Mammary epithelial cell (primary cell): ENCODE results near the gene ESRRB.

Source experiments
- EZH2 ChIP-seq: IDR thresholded peaks from 2 replicates; pipeline ENCODE4 v1.6.1; 2012; ENCODE audit warnings: low read length, inconsistent platforms, borderline replicate concordance
- TF ChIP-seq, protein P1 (sequence below), 2 donors: IDR thresholded peaks in 1 of 2; conservative IDR thresholded peaks in 1 of 2; 2 replicates each; pipeline ENCODE4 v1.5.1; 2011 to 2012; ENCODE audit warnings: inconsistent platforms in 2 of 2, low read length in 2 of 2, mild to moderate bottlenecking in 2 of 2, control low read depth in 1 of 2, low read depth in 1 of 2; ENCODE audit not compliant: insufficient read depth in 1 of 2; ENCODE audit errors: extremely low read depth in 1 of 2

DNA sequence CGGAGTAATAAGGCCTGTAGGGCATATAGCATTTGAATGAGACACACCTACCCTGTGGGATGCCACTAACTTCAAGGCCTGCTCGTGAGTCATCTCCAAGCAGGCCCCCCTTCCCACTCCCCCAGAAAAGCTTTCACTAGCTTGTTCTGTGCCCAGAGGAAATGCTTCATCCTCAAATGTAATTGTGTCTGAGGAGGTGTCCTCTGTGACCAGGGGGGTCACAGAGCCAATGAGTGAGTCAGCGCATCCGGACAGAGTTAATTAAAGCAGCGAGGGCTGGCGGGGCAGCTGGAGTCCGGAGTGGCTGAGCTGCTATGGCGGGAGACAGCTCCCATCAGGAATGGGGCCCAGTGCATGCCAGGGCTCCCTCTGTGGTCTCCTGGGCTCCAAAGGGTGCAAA, 27.0 kb upstream of the ESRRB start:
- TF ChIP-seq, protein P1, sequence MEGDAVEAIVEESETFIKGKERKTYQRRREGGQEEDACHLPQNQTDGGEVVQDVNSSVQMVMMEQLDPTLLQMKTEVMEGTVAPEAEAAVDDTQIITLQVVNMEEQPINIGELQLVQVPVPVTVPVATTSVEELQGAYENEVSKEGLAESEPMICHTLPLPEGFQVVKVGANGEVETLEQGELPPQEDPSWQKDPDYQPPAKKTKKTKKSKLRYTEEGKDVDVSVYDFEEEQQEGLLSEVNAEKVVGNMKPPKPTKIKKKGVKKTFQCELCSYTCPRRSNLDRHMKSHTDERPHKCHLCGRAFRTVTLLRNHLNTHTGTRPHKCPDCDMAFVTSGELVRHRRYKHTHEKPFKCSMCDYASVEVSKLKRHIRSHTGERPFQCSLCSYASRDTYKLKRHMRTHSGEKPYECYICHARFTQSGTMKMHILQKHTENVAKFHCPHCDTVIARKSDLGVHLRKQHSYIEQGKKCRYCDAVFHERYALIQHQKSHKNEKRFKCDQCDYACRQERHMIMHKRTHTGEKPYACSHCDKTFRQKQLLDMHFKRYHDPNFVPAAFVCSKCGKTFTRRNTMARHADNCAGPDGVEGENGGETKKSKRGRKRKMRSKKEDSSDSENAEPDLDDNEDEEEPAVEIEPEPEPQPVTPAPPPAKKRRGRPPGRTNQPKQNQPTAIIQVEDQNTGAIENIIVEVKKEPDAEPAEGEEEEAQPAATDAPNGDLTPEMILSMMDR (conservative IDR thresholded peaks at IDR 0.05 in 1 of 2, IDR thresholded peaks at IDR 0.05 in 1 of 2; ENCODE audit: extremely low read depth in 1 of 2, insufficient read depth in 1 of 2, low read depth in 1 of 2, low read length in 2 of 2): no peak
- TF ChIP-seq EZH2: no peak
